ENCODE measurements around the gene MARCHF9. TPM values are rescaled to one million over a fixed set of nuclear protein-coding genes. Genes with fewer than 3 reads are reported as not detected.

The MARCHF9 gene
- total RNA-seq, 4 donors from 2014 or later, result 2.4 to 8.7 (median 5.1) TPM

DNA sequence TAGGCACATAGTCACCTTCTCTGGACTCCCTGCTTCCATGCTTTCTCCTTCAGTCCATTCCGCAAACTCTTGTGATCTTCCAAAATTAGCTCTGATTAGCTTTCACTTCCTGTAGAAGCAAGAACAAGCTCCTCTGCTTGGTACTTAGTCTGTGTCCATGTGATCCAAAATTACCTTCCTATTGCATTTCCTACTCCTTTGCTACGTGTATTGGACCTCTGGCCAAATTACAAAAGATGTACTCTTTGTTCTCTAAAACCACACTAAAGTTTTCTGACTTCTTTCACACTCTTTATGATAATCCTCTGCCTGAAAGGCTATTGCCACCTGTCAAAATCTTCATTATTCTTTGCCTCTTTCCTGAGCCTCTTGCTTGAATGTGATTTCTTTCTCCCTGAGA, 26.9 kb downstream of the MARCHF9 start:
- DNase-seq (ENCODE audit: low spot score), result no peak
- ATAC-seq (ENCODE audit: low FRiP score), result no peak
- TF ChIP-seq, protein P1, sequence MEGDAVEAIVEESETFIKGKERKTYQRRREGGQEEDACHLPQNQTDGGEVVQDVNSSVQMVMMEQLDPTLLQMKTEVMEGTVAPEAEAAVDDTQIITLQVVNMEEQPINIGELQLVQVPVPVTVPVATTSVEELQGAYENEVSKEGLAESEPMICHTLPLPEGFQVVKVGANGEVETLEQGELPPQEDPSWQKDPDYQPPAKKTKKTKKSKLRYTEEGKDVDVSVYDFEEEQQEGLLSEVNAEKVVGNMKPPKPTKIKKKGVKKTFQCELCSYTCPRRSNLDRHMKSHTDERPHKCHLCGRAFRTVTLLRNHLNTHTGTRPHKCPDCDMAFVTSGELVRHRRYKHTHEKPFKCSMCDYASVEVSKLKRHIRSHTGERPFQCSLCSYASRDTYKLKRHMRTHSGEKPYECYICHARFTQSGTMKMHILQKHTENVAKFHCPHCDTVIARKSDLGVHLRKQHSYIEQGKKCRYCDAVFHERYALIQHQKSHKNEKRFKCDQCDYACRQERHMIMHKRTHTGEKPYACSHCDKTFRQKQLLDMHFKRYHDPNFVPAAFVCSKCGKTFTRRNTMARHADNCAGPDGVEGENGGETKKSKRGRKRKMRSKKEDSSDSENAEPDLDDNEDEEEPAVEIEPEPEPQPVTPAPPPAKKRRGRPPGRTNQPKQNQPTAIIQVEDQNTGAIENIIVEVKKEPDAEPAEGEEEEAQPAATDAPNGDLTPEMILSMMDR (IDR thresholded peaks at IDR 0.05), result no peak

DNA sequence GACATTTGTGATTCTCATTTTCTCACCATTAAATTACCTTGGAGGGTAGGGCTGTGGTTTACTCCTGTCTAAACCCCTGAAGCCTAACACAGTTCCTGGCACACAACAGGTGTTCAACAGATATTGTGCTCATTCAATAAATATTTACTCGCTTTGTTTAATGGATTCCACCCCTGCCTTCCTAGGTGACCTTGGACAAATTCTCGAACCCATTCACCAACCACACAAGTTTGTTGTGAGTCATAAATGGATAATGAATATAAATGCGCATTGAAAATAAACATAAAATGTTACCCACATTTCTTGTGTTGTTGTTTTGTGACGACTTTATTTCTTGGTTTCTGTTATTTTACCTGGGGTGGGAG, 27.3 kb downstream of the MARCHF9 start:
- ATAC-seq (ENCODE audit: low FRiP score) (no peak), DNase-seq (ENCODE audit: low spot score) (no peak)
- TF ChIP-seq, protein P1 (IDR thresholded peaks at IDR 0.05), result no peak

DNA sequence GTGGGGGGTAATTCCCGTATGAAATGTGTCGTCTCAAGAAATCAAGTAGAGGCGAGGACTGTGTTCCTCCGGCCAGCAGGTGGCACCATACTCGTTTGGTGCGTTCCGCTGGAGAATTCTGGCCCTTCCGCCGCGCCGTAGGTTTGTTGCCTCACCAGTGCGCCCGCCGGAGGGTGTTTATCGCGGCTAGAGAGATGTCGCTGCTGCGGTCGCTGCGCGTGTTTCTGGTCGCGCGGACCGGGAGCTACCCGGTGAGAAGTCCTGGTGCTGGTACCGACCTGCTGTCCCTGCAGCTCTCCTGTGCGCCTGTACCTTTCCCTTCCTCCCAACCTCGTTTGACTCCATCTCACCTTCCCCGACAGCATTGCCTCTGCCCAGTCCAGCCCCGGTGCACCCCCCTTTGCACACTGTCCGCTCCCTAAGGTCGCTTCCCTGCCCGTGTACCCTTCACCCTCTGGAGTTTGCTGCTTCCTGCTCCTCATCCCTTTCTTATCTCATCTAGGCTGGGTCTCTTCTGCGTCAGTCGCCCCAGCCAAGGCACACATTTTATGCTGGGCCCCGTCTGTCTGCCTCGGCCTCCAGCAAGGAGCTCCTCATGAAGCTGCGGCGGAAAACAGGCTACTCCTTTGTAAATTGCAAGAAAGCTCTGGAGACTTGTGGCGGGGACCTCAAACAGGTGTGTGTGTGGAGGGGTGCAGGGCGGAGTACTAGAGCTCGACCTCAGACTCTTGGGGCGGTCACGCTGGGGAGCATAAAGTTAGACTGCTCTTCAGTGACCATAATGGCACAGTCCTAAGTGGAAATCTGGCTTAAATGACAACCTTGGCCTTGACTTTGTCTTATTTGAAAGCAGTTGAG, 27.9 kb downstream of the MARCHF9 start, which contains the start of gene TSFM:
TSFM (plus strand) TSS at position 180 of the 858 bp plus-strand sequence; CDS start at position 195, 15 bp downstream.
- TF ChIP-seq, protein P1 (IDR thresholded peaks at IDR 0.05), result peak in 2 of 3 donors; percentile 41 to 86
- ATAC-seq (ENCODE audit: low FRiP score), result peak; percentile 85
- DNase-seq (ENCODE audit: low spot score), result peak; percentile 98

DNA sequence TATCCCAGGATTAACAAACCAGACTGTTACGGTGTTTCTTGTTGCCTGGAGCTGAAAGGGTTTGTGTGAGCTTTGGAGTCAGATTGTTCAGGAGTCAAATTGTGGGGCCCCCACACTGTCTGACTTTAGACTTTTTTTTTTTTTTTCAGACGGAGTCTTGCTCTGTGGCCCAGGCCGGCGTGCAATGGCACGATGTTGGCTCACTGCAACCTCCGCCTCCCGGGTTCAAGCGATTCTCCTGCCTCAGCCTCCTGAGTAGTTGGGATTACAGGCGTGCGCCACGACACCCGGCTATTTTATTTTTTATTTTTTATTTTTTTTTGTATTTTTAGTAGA, 28.5 kb downstream of the MARCHF9 start:
- TF ChIP-seq, protein P1 (IDR thresholded peaks at IDR 0.05), result no peak
- ATAC-seq (ENCODE audit: low FRiP score) (no peak), DNase-seq (ENCODE audit: low spot score) (no peak)

DNA sequence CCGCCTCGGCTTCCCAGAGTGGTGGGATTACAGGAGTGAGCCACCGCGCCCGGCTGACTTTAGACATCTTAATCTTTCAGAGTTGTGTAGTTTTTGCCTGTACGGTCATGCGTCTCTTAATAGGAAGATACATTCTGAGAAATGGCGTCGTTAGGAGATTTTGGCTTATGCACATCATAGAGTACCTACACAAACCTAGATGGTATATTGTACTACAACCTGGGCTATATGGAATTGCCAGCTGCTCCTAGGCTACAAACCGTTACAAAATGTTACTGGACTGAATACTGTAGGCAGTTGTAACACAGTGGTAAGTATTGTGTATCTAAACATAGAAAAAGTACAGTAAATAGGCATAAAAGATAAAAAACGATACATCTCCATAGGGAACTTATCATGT, 29.0 kb downstream of the MARCHF9 start:
- ATAC-seq (ENCODE audit: low FRiP score), result no peak
- TF ChIP-seq, protein P1 (IDR thresholded peaks at IDR 0.05), result no peak
- DNase-seq (ENCODE audit: low spot score), result no peak

DNA sequence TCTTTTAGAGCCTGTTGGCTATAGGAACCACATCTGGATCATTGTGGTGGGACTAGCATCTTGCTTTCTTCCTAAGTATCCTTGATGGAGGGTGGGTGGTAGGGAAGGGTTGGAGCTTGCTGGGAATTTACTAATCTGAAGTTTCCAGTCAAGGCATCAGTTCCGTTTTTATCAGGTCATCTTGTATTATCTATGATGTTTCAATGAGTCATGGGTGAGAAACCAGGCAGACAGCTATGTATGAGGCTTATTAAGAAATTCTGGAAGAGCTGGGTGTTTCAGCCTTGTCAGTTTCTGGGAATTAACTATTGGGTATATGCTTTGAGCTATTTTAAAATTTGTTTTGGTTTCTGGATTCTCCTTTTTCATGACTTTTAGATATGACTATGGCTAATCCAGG, 39.0 kb downstream of the MARCHF9 start:
- ATAC-seq (ENCODE audit: low FRiP score) (peak; percentile 91), DNase-seq (ENCODE audit: low spot score) (no peak)
- TF ChIP-seq, protein P1 (IDR thresholded peaks at IDR 0.05), result no peak

DNA sequence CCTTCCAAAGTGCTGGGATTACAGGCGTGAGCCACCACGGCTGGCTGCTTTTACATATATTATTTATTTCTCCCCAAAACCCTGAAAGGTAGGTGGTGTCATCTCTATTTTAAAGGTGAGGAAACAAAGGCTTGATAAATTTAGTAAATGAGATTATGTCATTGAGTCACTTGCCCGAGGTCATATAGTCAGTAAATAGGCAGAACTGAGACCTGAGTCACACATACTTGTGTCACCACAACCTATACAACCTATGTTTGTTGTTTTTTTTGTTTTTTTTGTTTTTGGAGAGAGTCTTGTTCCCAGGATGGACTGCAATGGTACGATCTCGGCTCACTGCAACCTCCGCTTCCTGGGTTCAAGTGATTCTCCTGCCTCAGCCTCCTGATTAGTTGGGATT, 40.5 kb downstream of the MARCHF9 start:
- no peak for ATAC-seq (ENCODE audit: low FRiP score)
- TF ChIP-seq, protein P1 (IDR thresholded peaks at IDR 0.05), result no peak
- no peak for DNase-seq (ENCODE audit: low spot score)
